Mesodermal cell (in vitro differentiated cells): Measurements from ENCODE around the gene KIAA1549.

ENCODE experiments used
- H3K27ac ChIP-seq: 2 replicates; pipeline ENCODE4 v1.7.0; 2013; ENCODE audit warnings: mild to moderate bottlenecking, low read depth, low read length, moderate library complexity; ENCODE audit not compliant: severe bottlenecking
- H3K36me3 ChIP-seq: 2 replicates; pipeline ENCODE4 v1.7.1; 2013; ENCODE audit warnings: mild to moderate bottlenecking, low read length, moderate library complexity; ENCODE audit not compliant: control insufficient read depth, insufficient read depth
- H3K4me1 ChIP-seq: one replicate; pipeline ENCODE4 v1.7.1; 2013; ENCODE audit warnings: mild to moderate bottlenecking, low read length; ENCODE audit not compliant: insufficient read depth, control insufficient read depth, poor library complexity, severe bottlenecking
- H3K4me3 ChIP-seq: 2 replicates; pipeline ENCODE4 v1.7.0; 2013; ENCODE audit warnings: low read length, control low read depth, mild to moderate bottlenecking; ENCODE audit not compliant: insufficient read depth, poor library complexity, severe bottlenecking; ENCODE audit errors: extremely low read depth
- H3K9me3 ChIP-seq: 2 replicates; pipeline ENCODE4 v1.7.1; 2013; ENCODE audit warnings: mild to moderate bottlenecking, low read length, moderate library complexity; ENCODE audit not compliant: control insufficient read depth
- WGBS, 2 experiments: methylation state at CpG; one replicate each; pipeline ENCODE4 v1.1.5; 2013; ENCODE audit warnings: missing lambda C conversion rate in 2 of 2; ENCODE audit not compliant: insufficient coverage in 2 of 2; 5-methylcytosine and 5-hydroxymethylcytosine counted together

KIAA1549 gene

DNA sequence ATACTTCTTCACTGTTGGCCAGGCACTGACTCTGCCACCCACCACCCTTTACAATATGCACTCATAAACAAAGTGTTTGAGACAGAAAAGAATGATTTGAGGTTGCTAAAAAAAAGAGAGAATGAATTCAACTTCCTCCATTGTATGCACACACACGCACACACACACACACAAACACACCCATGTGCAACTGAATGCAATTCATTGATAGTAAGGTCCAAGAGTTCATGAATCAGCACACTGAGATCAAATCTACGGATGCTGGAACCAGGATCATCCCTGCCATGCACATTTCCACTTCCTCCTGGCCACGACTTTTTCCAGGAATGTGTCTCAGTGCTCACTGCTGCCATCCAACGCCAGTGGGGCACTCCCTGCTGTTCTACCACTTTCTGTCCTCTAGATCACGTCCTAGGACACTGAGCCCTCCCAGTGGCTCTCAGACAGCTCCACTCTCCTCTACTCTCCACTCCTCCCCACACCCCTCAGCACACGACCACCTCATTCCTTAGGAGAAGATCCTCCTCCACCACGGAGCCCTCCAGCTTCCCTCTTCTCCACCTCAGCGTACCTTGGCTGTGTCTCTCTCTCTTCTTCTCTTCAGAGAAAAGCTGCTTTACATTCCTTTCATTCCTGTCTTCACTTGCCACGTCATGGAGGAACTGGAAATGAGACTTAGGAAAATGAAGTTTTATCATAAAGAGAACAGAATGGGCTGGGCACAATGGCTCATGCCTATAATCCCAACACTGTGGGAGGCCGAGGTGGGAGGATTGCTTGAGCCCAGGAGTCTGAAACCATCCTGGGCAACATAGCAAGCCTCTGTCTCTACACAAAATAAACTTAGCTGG is 195.4 kb downstream of the KIAA1549 start:
- Histone ChIP-seq H3K9me3 (no peaks in the 10 kb centered on the region), H3K4me3 (no peak overlapping the region), H3K36me3 (no peaks in the 10 kb centered on the region), H3K27ac (no peak overlapping the region), H3K4me1 (no peaks in the 10 kb centered on the region)
- 58 to 63% methylated on average over 8 to 9 of the region's 10 CpGs for WGBS, 2 experiments

DNA sequence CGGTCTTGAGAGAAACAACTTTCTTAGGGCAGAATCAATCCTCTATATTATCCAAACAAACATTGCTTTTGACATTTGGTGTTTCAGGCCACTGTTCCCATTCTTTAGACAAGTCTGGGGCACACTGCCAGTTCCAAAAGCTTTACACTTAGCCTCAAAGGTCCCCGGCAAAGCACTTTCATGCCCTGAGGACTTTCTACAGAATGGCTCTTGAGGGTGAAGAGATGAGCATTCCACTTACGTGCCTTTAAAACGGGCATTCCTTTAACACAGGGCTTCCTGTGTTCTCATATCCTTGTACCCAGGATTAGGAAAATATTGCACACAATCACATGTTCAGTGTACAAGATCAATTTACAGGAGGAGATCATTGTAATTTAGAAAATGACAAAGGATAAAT is 196.5 kb downstream of the KIAA1549 start:
- 50% methylated on average over 2 of the region's 4 CpGs for WGBS, 2 experiments
- Histone ChIP-seq H3K4me3 (no peak overlapping the region), H3K9me3 (no peaks in the 10 kb centered on the region), H3K36me3 (no peaks in the 10 kb centered on the region), H3K27ac (no peak overlapping the region), H3K4me1 (no peaks in the 10 kb centered on the region)
